HepG2 (cell line): ENCODE results near the gene EEF1AKMT3. TPM values are rescaled to one million over a fixed set of nuclear protein-coding genes. Genes with fewer than 3 reads are reported as not detected.

Experiments
- CBX2 ChIP-seq, 2 experiments: fragments of 200-600 bp in 1 of 2; sonication (generic); formaldehyde crosslinking in 1 of 2; IDR thresholded peaks; 2 replicates each; pipeline versions ENCODE4 v1.7.0 to v1.8.1; 2018 to 2022; ENCODE audit warnings: low read depth in 2 of 2, low read length in 1 of 2, mild to moderate bottlenecking in 1 of 2, missing genetic modification reagents in 1 of 2
- CTCF ChIP-seq: sonication (generic); formaldehyde crosslinking; IDR thresholded peaks from 2 replicates; pipeline ENCODE4 v1.5.0; 2020; ENCODE audit warnings: mild to moderate bottlenecking, missing genetic modification reagents, moderate library complexity
- ESRRA ChIP-seq: sonication (generic); formaldehyde crosslinking; IDR thresholded peaks from 2 replicates; pipeline ENCODE4 v1.5.1; 2020; ENCODE audit warnings: mild to moderate bottlenecking, low read depth, missing genetic modification reagents
- HDAC1 ChIP-seq: sonication (generic); formaldehyde crosslinking; IDR thresholded peaks from 2 replicates; pipeline ENCODE4 v1.5.1; 2020; ENCODE audit warnings: mild to moderate bottlenecking, missing genetic modification reagents
- MAX ChIP-seq: IDR thresholded peaks from 2 replicates; pipeline ENCODE4 v1.6.1; 2012; ENCODE audit warnings: inconsistent platforms
- NFAT5 ChIP-seq: sonication (generic); formaldehyde crosslinking; IDR thresholded peaks from 2 replicates; pipeline ENCODE4 v1.4.0; 2020; ENCODE audit warnings: missing genetic modification reagents
- NFE2L2 ChIP-seq: fragments of 150-350 bp; IDR thresholded peaks from 2 replicates; pipeline ENCODE4 v1.6.1; 2014; ENCODE audit warnings: low read length
- RBM22 ChIP-seq: fragments of 200-400 bp; formaldehyde crosslinking; optimal IDR thresholded peaks from 2 replicates; pipeline ENCODE3; 2017; ENCODE audit warnings: mild to moderate bottlenecking, low read length, moderate library complexity
- RNF2 ChIP-seq: fragments of 450-650 bp; conservative IDR thresholded peaks from 2 replicates; pipeline ENCODE4 v1.6.1; 2016; ENCODE audit warnings: low read depth
- RXRA ChIP-seq: sonication (generic); formaldehyde crosslinking; IDR thresholded peaks from 2 replicates; pipeline ENCODE4 v1.5.1; 2020; ENCODE audit warnings: missing genetic modification reagents
- THAP7 ChIP-seq: sonication (generic); formaldehyde crosslinking; IDR thresholded peaks from 2 replicates; pipeline ENCODE4 v1.8.1; 2023; ENCODE audit warnings: mild to moderate bottlenecking, missing genetic modification reagents
- ZBTB4 ChIP-seq: sonication (generic); formaldehyde crosslinking; IDR thresholded peaks from 2 replicates; pipeline ENCODE4 v1.4.0; 2020; ENCODE audit warnings: missing genetic modification reagents, mild to moderate bottlenecking, borderline replicate concordance
- ZMAT5 ChIP-seq: sonication (generic); formaldehyde crosslinking; IDR thresholded peaks from 2 replicates; pipeline ENCODE4 v1.5.0; 2020; ENCODE audit warnings: mild to moderate bottlenecking, low read depth, missing genetic modification reagents, borderline replicate concordance
- ZNF264 ChIP-seq: sonication (generic); formaldehyde crosslinking; IDR thresholded peaks from 2 replicates; pipeline ENCODE4 v1.4.0; 2020; ENCODE audit warnings: missing genetic modification reagents
- ZNF547 ChIP-seq: sonication (generic); formaldehyde crosslinking; IDR thresholded peaks from 2 replicates; pipeline ENCODE4 v1.5.1; 2020; ENCODE audit warnings: mild to moderate bottlenecking, missing genetic modification reagents
- ZNF841 ChIP-seq: sonication (generic); formaldehyde crosslinking; IDR thresholded peaks from 2 replicates; pipeline ENCODE4 v1.8.1; 2023; ENCODE audit warnings: missing genetic modification reagents, borderline replicate concordance
- ZNF883 ChIP-seq: sonication (generic); formaldehyde crosslinking; IDR thresholded peaks from 2 replicates; pipeline ENCODE4 v1.5.1; 2020; ENCODE audit warnings: mild to moderate bottlenecking, missing genetic modification reagents; ENCODE audit errors: not compliant biosample characterization
- polyA plus RNA-seq, 8 experiments: library from polyadenylated mRNA; depleted of rRNA in 3 of 8; stranded (reverse) in 7 of 8; unstranded in 1 of 8; fragments of >200 nt; fragmentation: Illumina TruSeq in 4 of 8; extraction: Trizol in 4 of 8; gene quantifications; 2 replicates each; pipeline versions ENCODE4 v1.2.1 to v1.2.3, GENCODE V29; 2011 to 2016; ENCODE audit warnings: low read depth in 4 of 8, missing spikeins in 1 of 8, mixed read lengths in 1 of 8; ENCODE audit not compliant: insufficient read depth in 1 of 8
- total RNA-seq, 5 experiments: library from RNA; depleted of rRNA; stranded (reverse); fragments of >200 nt; fragmentation: Illumina TruSeq; extraction: Trizol; gene quantifications; 2 replicates each; pipeline ENCODE4 v1.2.3, GENCODE V29; 2016; ENCODE audit warnings: low read depth in 1 of 5

The EEF1AKMT3 gene
- total and polyA plus RNA-seq, 2 of the 13 experiments (the other 11 are each of a cell fraction or from before 2014, with no cell fraction given): 4.7 to 11.4 TPM

- TF ChIP-seq CTCF (CRISPR knock-in tag): peak; percentile 71
- no peak for TF ChIP-seq NFAT5 (CRISPR knock-in tag)
- no peak for TF ChIP-seq NFE2L2
- no peak for TF ChIP-seq ZMAT5
- TF ChIP-seq RXRA (CRISPR knock-in tag): no peak
- TF ChIP-seq ZNF883 (CRISPR knock-in tag): no peak
- TF ChIP-seq CBX2 (IDR thresholded peaks at IDR 0.05; ENCODE audit: low read depth, low read length): no peak
- no peak for TF ChIP-seq CBX2 (CRISPR knock-in tag; IDR thresholded peaks at IDR 0.05; ENCODE audit: low read depth)
- no peak for TF ChIP-seq RBM22
- no peak for TF ChIP-seq ZBTB4 (CRISPR knock-in tag)
- no peak for TF ChIP-seq RNF2
- no peak for TF ChIP-seq ZNF841
- no peak for TF ChIP-seq ZNF264 (CRISPR knock-in tag)
- no peak for TF ChIP-seq ESRRA (CRISPR knock-in tag)
- no peak for TF ChIP-seq MAX
- no peak for TF ChIP-seq THAP7
- TF ChIP-seq HDAC1: no peak
- TF ChIP-seq ZNF547 (CRISPR knock-in tag): no peak
These were observed 36.3 kb upstream of the EEF1AKMT3 start (continued) for GRCh38 chr12:57735952-57736740.
